ENCODE data around the gene RYR2.
A peak's percentile ranks its signal among the peaks of the same experiment; 100 is the strongest.

RYR2 gene

GRCh38 chr1:237712586-237713157, 670.7 kb downstream of the RYR2 start:
- no peak for TF ChIP-seq CTCF (IDR thresholded peaks at IDR 0.05)

GRCh38 chr1:237713916-237714315, 671.9 kb downstream of the RYR2 start:
- TF ChIP-seq CTCF (IDR thresholded peaks at IDR 0.05): no peak

GRCh38 chr1:237717106-237717505, 675.1 kb downstream of the RYR2 start:
- no peak for TF ChIP-seq CTCF (IDR thresholded peaks at IDR 0.05)

GRCh38 chr1:237730826-237731350, 688.9 kb downstream of the RYR2 start:
- no peak for TF ChIP-seq CTCF (IDR thresholded peaks at IDR 0.05)

- no peak for TF ChIP-seq CTCF (IDR thresholded peaks at IDR 0.05)
Measured at GRCh38 chr1:237732657-237733056, 690.7 kb downstream of the RYR2 start.

GRCh38 chr1:237736372-237737029, 694.5 kb downstream of the RYR2 start:
- TF ChIP-seq CTCF (IDR thresholded peaks at IDR 0.05): peak; percentile 64

GRCh38 chr1:237737448-237737847, 695.5 kb downstream of the RYR2 start:
- no peak for TF ChIP-seq CTCF (IDR thresholded peaks at IDR 0.05)
